Raji (cell line): ENCODE data around the gene ELL.

Experiments
- POLR2A ChIP-seq: IDR thresholded peaks from 2 replicates; pipeline ENCODE4 v1.6.1; 2011; ENCODE audit warnings: low read depth, low read length, control low read depth; ENCODE audit not compliant: insufficient read depth

Gene ELL

GRCh38 chr19:18473706-18474087, 48.2 kb downstream of the ELL start:
- no peak for TF ChIP-seq POLR2A

- no peak for TF ChIP-seq POLR2A
These were observed 48.7 kb downstream of the ELL start for GRCh38 chr19:18473003-18473705.

- no peak for TF ChIP-seq POLR2A
These were observed 51.1 kb downstream of the ELL start for GRCh38 chr19:18470787-18471186.

GRCh38 chr19:18469069-18469846, 52.6 kb downstream of the ELL start:
- no peak for TF ChIP-seq POLR2A

GRCh38 chr19:18468517-18468916, 53.4 kb downstream of the ELL start:
- no peak for TF ChIP-seq POLR2A

GRCh38 chr19:18467978-18468377, 53.9 kb downstream of the ELL start:
- TF ChIP-seq POLR2A = no peak

GRCh38 chr19:18466354-18466753, 55.5 kb downstream of the ELL start:
- TF ChIP-seq POLR2A = no peak

- no peak for TF ChIP-seq POLR2A
These were observed 55.9 kb downstream of the ELL start for GRCh38 chr19:18465964-18466339.

- no peak for TF ChIP-seq POLR2A
These were observed 56.5 kb downstream of the ELL start for GRCh38 chr19:18465214-18465963.

GRCh38 chr19:18464646-18465045, 57.2 kb downstream of the ELL start:
- TF ChIP-seq POLR2A = no peak

GRCh38 chr19:18461471-18461870, 60.4 kb downstream of the ELL start:
- TF ChIP-seq POLR2A = no peak

GRCh38 chr19:18460900-18461299, 61.0 kb downstream of the ELL start:
- no peak for TF ChIP-seq POLR2A

- no peak for TF ChIP-seq POLR2A
These were observed 64.2 kb downstream of the ELL start for GRCh38 chr19:18457483-18458331.

GRCh38 chr19:18456974-18457373, 64.9 kb downstream of the ELL start:
- no peak for TF ChIP-seq POLR2A

- TF ChIP-seq POLR2A = no peak
These were observed 65.6 kb downstream of the ELL start for GRCh38 chr19:18456279-18456678.
